ENCODE measurements around the gene ZNF202. TPM values are rescaled to one million over a fixed set of nuclear protein-coding genes. Genes with fewer than 3 reads are reported as not detected.

ZNF202 gene
- total and polyA plus RNA-seq, 2 donors (not counting 1 experiment from before 2014, with no cell fraction given) = 17.0 to 25.1 TPM

DNA sequence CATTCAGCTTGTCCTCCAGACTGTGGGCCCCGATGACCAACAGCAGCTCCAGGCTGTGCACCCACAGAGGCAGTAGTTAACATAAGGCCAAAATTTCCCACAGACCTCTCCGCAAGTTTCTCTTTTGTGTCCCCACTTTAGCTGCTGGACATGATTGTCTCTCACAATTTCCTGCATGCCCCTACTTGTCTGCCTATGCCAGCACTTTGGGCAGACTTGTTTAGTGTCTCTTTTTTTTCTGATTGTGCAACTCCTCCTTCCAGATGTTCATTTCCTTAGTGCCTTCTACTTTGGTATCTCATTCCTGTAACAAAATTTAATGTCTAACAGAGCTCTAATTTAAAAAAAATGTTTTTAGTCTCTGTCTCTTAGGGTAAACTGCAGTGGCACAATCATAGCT lies 63.2 kb downstream of the ZNF202 start:
- 100% methylated on average over 2 of the region's 2 CpGs for WGBS (ENCODE audit: insufficient coverage)
- Histone ChIP-seq H3K4me2 (replicated peaks; ENCODE audit: low read depth, low read length, poor library complexity, severe bottlenecking) (no peak overlapping the region), H3K4me1 (ENCODE audit: control insufficient read depth in 2 of 2, insufficient read depth in 2 of 2, low read length in 2 of 2) (no peaks in the 10 kb centered on the region), H3K27me3 (replicated peaks in 1 of 4; ENCODE audit: control extremely low read depth in 1 of 4, control insufficient read depth in 3 of 4, insufficient read depth in 4 of 4, low read length in 3 of 4) (peaks cover 0 to 2% (median 0%) of the 10 kb centered on the region in 4 experiments), H3K9ac (ENCODE audit: low read length) (no peak overlapping the region), H3K36me3 (replicated peaks in 1 of 2; ENCODE audit: control extremely low read depth in 1 of 2, control insufficient read depth in 1 of 2, extremely low read depth in 1 of 2, insufficient read depth in 2 of 2, low read length in 1 of 2) (no peaks in the 10 kb centered on the region), H2AFZ (ENCODE audit: insufficient read depth, low read depth, low read length, poor library complexity, severe bottlenecking) (no peak overlapping the region), H3K4me3 (ENCODE audit: control extremely low read depth in 1 of 5, extremely low read depth in 1 of 5, insufficient read depth in 1 of 5, low read depth in 2 of 5, low read length in 4 of 5) (no peak overlapping the region), H4K20me1 (ENCODE audit: control insufficient read depth, insufficient read depth, low read length, poor library complexity, severe bottlenecking) (no peaks in the 10 kb centered on the region), H3K9me3 (ENCODE audit: control extremely low read depth in 1 of 3, control insufficient read depth in 2 of 3, insufficient read depth in 1 of 3, low read length in 2 of 3) (peaks cover 0 to 5% (median 0%) of the 10 kb centered on the region in 3 donors), H3K27ac (ENCODE audit: low read length in 2 of 2) (no peak overlapping the region), H3K79me2 (ENCODE audit: control insufficient read depth, insufficient read depth, low read length) (no peaks in the 10 kb centered on the region)
- Mint-ChIP-seq H3K27me3 (peaks cover 17% of the 10 kb centered on the region), H3K27ac (no peak overlapping the region), H3K4me1 (no peaks in the 10 kb centered on the region), H3K9me3 (ENCODE audit: insufficient read depth) (no peaks in the 10 kb centered on the region), H3K4me3 (no peak overlapping the region)
- no peak for DNase-seq
- CTCF ChIA-PET = interaction anchor here (0.5 kb wide), 1 partner anchor 97 kb away, joined by 4 read pairs; no protein-coding TSS in a partner anchor
- POLR2A ChIA-PET = no interaction called here
- intact Hi-C loops (cut with micrococcal nuclease) = no loop called here
- TF ChIP-seq, protein P1, sequence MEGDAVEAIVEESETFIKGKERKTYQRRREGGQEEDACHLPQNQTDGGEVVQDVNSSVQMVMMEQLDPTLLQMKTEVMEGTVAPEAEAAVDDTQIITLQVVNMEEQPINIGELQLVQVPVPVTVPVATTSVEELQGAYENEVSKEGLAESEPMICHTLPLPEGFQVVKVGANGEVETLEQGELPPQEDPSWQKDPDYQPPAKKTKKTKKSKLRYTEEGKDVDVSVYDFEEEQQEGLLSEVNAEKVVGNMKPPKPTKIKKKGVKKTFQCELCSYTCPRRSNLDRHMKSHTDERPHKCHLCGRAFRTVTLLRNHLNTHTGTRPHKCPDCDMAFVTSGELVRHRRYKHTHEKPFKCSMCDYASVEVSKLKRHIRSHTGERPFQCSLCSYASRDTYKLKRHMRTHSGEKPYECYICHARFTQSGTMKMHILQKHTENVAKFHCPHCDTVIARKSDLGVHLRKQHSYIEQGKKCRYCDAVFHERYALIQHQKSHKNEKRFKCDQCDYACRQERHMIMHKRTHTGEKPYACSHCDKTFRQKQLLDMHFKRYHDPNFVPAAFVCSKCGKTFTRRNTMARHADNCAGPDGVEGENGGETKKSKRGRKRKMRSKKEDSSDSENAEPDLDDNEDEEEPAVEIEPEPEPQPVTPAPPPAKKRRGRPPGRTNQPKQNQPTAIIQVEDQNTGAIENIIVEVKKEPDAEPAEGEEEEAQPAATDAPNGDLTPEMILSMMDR (IDR thresholded peaks at IDR 0.05) = no peak
- TF ChIP-seq EZH2 (IDR thresholded peaks at IDR 0.05; ENCODE audit: borderline replicate concordance, insufficient read depth, low read depth, low read length, poor library complexity, severe bottlenecking) = no peak
- ATAC-seq (ENCODE audit: low read depth) = no peak

DNA sequence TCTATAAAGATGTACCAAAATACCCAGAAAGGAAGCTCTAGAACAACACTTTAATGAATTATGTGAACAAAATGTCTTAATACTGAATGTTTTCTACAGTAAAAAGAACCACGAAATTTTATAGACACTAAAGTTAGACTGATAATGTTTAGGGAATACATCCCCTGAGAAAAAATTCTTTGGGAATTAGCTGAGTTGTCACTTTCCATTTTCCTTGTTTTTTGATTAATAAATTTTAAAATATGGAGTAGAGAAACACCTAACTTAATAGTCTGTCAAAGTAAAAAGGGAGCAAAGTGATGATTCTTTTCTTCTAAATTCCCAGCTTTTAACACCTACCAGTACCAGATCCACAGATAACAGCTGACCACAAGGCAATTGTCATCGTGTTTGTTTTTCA lies 64.0 kb downstream of the ZNF202 start:
- Histone ChIP-seq H3K36me3 (replicated peaks in 1 of 2; ENCODE audit: control extremely low read depth in 1 of 2, control insufficient read depth in 1 of 2, extremely low read depth in 1 of 2, insufficient read depth in 2 of 2, low read length in 1 of 2) (no peaks in the 10 kb centered on the region), H3K27me3 (replicated peaks in 1 of 4; ENCODE audit: control extremely low read depth in 1 of 4, control insufficient read depth in 3 of 4, insufficient read depth in 4 of 4, low read length in 3 of 4) (peaks cover 0 to 2% (median 0%) of the 10 kb centered on the region in 4 experiments), H4K20me1 (ENCODE audit: control insufficient read depth, insufficient read depth, low read length, poor library complexity, severe bottlenecking) (no peaks in the 10 kb centered on the region), H3K4me3 (ENCODE audit: control extremely low read depth in 1 of 5, extremely low read depth in 1 of 5, insufficient read depth in 1 of 5, low read depth in 2 of 5, low read length in 4 of 5) (no peak overlapping the region), H3K4me2 (replicated peaks; ENCODE audit: low read depth, low read length, poor library complexity, severe bottlenecking) (no peak overlapping the region), H3K4me1 (ENCODE audit: control insufficient read depth in 2 of 2, insufficient read depth in 2 of 2, low read length in 2 of 2) (no peaks in the 10 kb centered on the region), H3K9me3 (ENCODE audit: control extremely low read depth in 1 of 3, control insufficient read depth in 2 of 3, insufficient read depth in 1 of 3, low read length in 2 of 3) (peaks cover 0 to 5% (median 0%) of the 10 kb centered on the region in 3 donors), H3K79me2 (ENCODE audit: control insufficient read depth, insufficient read depth, low read length) (no peaks in the 10 kb centered on the region), H3K27ac (ENCODE audit: low read length in 2 of 2) (no peak overlapping the region), H2AFZ (ENCODE audit: insufficient read depth, low read depth, low read length, poor library complexity, severe bottlenecking) (no peak overlapping the region), H3K9ac (ENCODE audit: low read length) (no peak overlapping the region)
- DNase-seq = no peak
- ATAC-seq (ENCODE audit: low read depth) = no peak
- no peaks in the 10 kb centered on the region for H3K9me3 Mint-ChIP-seq (ENCODE audit: insufficient read depth)
- no peak for TF ChIP-seq EZH2 (IDR thresholded peaks at IDR 0.05; ENCODE audit: borderline replicate concordance, insufficient read depth, low read depth, low read length, poor library complexity, severe bottlenecking)
- TF ChIP-seq, protein P1 (IDR thresholded peaks at IDR 0.05) = no peak
- H3K27ac Mint-ChIP-seq = no peak overlapping the region
- H3K4me3 Mint-ChIP-seq = no peak overlapping the region
- WGBS (ENCODE audit: insufficient coverage) = 67% methylated on average over 1 of the region's 2 CpGs
- H3K4me1 Mint-ChIP-seq = no peaks in the 10 kb centered on the region
- POLR2A ChIA-PET = no interaction called here
- intact Hi-C loops (cut with micrococcal nuclease) = no loop called here
- H3K27me3 Mint-ChIP-seq = peaks cover 12% of the 10 kb centered on the region
- CTCF ChIA-PET = interaction anchor here (0.5 kb wide), 1 partner anchor 97 kb away, joined by 4 read pairs; no protein-coding TSS in a partner anchor

Data from B cell (primary cell).